HG02610 (cell line): ENCODE data around the gene BAIAP2.
"Not testable (repeated sequence)": the region's sequence is repeated elsewhere in the genome, so short reads cannot be mapped to it uniquely, and the experiment has no call there.

ENCODE experiments used
- ATAC-seq: cut with Tn5 transposase; IDR thresholded peaks from one replicate; pipeline ENCODE4 v1.9.1; 2021; ENCODE audit warnings: mild to moderate bottlenecking, moderate library complexity; ENCODE audit not compliant: unreplicated experiment

BAIAP2 gene

DNA sequence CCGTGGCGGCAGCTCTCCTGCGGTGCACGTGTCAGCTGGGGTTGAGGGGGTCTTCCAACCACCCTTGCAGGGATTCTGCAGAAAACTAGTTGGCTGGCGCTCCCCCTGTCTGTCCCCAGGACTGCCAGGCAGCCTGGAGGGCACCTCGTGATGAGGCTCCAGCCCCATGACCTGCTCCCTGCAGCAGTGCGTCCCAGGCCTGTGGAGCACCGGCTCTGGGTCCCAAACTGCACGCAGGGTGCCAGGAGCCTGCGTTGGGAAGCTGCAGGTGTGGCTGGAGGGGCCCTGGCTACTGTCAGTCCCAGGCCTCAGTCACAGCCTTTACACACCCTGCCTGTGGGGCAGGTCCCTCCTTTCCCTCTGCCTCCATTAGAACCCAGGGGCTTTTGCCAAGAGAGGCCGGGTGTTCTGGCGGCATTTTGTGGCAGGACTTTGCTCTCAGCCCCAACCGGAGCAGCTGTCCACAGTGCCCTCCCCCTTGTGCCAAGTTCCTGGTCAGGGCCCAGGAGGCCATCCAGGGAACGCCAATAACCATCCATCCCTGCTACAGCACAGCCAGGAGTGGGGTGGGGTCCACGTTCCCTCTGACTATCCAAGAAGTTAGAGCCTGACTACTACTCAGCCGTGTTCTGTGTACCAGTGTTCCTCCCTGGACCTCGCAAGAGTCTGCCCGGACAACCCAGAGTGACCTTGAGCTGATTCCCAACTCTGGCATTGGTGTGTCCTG, 34.2 kb upstream of the BAIAP2 start:
- ATAC-seq = no peak

DNA sequence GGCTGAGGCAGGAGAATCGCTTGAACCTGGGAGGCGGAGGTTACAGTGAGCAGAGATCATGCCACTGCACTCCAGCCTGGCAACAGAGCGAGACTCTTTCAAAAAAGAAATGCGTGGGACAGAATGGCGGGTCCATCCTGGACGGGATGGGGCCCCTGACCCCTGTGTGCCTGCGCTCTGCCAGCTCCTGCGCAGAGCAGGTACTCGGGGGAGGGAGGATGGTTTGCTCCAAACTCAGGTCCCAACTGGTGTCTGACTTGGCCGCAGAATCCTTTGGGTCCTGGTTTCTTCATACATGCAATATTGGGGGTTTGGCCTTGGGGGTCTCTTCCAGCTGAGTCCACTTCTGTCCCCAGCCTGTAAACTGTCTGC, 33.0 kb upstream of the BAIAP2 start:
- ATAC-seq = no peak

DNA sequence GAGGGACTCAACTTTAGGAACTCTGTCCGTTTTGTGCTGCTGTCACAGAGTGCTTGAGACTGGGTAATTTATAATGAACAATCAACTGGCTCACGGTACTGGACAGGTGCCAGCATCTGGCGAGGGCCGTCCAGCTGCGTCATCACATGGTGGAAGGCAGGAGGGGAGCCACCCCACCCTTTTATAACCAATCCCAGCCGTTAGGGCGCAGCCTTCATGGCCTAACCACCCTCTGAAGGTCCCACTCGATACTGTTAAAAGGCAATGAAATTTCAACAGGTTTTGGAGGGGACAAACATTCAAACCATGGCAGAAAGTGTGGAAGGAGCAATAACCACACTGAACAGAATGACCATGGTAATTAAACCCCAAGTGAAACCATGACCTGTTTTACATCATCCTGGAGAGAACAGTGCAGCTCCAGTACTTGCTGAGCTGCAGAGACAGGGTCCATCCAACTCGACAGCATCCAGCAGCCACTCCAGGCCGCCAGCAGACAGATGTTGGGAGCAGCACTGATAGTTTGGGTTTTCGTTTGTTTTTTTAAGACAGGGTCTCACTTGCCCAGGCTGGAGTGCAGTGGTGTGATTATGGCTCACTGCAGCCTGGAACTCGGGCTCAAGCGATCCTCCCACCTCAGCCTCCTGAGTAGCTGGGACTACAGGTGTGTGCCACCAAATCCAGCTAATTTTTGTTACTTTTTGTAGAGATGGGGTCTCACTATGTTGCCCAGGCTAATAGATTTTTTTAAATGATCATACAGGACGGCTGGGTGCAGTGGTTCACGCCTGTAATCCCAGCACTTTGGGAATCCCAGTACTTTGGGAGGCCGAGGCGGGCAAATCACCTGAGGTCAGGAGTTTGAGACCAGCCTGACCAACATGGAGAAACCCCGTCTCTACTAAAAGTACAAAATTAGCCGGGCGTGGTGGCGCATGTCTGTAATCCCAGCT, 32.3 kb upstream of the BAIAP2 start:
- no peak for ATAC-seq

DNA sequence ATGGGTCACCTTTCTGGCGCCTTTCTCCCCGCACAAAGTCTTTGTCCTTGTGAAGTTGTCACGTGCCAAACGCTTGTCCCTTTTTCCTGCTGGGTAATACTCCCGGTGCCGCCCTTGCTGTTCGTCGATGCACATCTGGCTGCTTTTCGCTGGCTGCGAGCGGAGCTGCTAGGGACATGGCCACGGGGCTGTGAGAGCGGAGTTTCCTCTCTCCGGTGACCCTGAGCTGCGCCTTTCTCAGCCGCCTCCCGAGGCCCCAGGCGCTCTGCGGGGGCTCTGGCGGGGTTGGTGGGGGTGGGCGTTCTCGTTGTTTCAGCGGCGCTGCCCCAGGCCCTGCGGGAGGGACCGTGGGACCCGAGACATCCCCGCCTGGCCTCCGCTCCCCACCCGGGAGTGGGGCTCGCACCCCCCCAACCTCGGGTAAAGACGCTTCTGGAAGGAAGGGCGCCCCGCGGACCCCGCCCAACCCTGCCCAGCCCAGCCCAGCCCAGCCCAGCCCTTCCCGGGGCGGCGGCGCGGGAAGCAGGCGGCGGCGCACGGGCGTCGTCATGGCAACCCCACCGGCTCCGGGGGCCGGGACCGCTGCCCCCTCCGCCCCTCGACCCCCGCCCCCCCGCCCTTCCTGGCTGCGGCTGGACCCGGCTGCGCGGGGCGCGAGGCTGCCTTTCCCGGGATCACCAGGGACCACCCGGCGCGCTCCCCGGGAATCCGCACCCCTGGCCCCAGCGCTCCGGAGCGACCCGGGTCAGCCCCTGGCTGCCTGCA, 31.1 kb upstream of the BAIAP2 start:
- no peak for ATAC-seq

DNA sequence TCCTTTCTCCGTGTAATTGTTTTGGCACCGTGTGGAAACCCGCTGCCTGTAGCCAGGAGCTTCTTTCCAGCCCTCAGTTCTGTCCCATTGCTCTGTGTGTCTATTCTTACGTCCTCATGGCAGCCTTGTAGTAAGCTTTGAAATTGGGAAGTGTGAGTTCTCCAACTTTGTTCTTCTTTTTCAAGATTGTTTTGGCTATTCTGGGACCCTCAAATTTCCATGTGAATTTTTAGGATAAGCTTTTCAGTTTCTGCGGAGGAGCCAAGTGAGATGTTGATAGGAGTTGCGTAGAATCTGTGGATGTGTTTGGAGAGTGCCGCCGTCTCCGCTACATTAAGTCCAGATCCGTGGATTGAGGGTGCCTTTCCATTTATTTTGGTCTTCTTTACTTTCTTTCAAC, 28.1 kb upstream of the BAIAP2 start:
- ATAC-seq = no peak

DNA sequence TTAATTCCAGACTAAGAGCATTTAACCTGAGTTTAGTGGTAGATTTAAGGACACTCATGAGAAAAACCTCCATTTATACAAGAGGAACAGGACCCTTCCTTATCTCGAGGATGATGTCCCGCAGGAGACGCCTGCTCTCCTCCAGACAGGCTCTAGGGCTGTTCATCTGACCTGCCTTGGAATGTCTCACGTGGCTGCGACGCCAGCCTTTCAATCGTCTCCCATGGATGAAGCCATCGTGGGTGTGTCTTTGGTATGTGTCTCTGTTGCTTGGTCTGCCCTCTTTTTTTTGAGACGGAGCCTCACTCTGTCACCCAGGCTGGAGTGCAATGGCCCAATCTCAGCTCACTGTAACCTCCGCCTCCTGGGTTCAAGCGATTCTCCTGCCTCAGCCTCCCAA, 26.8 kb upstream of the BAIAP2 start:
- ATAC-seq = no peak

DNA sequence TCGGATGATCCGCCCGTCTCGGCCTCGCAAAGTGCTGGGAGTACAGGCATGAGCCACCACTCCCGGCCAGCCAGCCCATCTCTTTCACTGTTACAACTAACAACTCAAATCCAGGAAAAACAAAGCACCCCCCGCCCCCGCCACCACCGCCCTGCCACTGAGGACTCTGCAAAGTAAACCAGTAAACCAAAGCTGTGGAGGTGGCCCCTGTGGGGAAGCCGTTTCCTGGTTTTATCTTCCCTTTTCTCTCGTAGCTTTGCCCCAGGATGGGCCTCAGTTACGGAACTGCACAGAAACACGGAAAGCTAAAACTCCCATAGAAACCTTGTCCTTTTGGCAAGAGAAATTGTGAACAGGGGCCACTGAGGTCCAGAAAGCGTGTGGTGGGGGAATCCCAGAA, 25.8 kb upstream of the BAIAP2 start:
- ATAC-seq = no peak

DNA sequence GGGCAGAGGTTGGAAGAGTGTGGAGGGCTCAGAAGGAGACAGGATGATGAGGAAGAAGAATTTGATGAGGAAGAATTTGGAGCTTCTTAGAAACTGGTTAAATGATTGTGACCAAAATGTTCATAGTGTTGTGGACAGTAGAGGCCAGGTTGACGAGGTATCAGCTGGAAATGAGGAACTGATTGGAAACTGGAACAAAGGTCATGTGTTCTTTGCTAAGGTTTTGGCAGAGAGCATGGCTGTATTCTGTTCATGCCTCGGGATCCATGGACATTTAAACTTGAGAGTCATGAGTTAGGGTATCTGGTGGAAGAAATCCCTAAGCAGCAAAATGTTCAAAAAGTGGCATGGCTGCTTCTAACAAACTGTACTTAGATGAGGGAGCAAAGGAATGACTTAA, 24.0 kb upstream of the BAIAP2 start:
- ATAC-seq = no peak

DNA sequence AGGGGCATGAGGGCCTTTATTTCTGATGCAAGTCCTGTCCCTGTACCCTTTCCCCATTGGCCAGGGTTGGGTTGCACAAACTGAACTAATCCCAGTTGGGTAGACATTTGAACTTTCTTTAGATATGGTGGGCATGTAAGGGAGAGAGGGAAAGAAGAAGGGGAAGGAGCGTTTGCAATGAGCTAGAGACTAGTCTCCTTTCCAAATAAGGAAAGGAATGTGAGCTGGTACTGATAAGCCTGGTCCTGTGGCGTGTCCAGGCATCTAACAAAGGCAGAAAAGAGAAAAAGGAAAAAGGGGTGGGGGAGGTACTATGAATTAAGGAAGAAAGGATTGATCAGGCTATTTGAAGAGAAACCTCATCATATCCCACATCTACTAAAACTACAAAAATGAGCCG, 23.0 kb upstream of the BAIAP2 start:
- no peak for ATAC-seq

DNA sequence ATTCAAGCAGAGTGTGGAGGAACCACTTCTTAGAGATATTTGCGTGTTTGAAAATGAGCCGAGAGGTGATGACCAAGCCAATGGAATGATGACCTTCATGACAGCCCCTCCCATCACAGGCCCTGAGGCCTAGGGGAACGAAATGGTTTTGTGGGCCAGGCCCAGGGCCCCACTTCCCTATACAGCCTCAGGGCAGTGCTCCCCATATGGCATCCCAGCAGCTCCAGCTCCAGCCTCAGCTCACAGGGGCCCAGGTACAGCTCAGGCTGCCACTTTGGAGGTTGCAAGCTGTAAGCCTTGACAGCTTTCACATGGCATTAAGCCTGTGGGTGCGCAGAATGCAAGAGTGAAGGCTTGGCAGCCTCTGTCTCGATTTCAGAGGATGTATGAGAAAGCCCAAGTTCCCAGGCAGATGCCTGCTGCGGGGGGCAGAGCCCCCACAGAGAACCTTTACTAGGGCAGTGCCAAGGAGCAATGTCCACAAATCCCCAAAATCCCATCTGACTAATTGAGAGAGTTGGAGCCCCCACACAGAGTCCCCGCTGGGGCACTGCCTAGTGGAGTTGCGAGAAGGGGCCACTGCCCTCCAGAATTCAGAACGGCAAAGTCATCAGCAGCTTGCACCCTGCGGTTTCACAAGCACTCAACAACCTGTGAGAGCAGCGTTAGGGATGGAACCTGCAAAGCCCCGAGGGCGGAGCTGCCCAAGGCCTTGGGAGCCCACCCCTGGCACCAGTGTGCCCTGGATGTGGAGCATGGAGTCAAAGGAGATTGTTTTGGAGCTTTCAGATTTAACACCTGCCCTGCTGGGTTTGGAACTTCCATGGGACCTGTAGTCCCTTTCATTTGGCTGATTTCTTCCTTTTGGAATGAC, 22.1 kb upstream of the BAIAP2 start:
- ATAC-seq = no peak

DNA sequence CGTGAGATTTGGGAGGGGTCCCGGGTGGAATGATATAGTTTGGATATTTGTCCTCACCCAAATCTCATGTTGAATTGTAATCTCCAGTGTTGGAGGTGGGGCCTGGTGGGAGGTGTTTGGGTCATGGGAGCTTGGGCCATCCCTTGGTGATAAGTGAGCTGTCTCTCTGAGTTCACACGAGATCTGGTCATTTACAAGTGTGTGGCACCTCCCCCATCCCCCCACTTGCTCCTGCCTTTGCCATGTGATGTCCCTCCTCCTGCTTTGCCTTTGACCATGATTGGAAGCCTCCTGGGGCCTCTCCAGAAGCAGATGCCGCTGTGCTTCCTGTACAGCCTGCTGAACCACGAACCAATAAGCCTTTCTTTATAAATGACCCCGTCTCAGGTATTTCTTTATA, 21.3 kb upstream of the BAIAP2 start:
- ATAC-seq = no peak

DNA sequence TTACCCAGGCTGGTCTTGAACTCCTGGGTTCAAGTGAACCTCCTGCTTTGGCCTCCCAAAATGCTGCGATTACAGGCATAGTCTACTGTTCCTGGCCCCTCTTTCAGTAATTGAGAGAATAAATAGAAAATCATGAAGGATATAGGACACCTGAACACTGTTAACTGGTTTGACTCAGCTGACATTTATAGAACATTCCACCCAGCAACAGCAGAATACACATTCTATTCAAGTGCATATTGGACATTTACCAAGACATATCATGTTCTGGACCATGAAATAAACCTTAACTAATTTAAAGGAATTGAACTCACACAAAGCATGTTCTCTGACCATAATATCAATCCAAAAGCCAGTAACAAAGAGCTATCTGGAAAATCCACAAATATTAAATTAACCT, 19.8 kb upstream of the BAIAP2 start:
- ATAC-seq = no peak

DNA sequence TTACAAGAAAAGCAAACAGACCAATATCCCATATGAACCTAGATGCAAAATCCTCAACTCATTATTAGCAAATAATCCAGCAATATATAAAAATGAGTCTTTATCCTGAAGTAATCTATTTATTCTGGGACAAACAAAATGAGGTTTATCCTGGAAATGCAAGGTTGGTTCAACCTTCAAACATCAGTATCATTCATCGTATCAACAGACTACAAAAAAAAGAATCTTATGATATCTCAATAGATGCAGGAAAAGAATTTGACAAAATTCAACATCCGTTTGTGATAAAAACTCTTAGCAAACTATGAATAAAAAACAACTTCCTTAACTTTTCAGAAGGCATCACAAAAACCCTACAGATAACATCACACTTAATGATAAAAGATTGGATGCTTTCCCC, 18.4 kb upstream of the BAIAP2 start:
- no peak for ATAC-seq

DNA sequence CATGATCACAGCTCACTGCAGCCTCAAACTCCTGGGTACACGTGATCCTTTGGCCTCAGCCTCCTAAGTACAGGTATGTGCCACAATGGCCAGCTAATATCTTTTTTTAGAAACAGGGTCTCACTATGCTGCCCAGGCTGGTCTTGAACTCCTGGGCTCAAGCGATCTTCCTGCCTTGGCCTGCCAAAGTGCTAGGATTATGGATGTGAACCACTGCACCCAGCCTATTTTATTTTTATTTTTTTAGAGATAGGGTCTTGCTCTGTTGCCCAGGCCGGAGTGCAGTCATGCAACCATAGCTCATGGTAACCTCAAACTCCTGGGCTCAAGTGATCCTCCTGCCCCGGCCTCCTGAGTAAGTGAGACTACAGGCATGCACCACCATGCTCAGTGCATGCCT, 17.6 kb upstream of the BAIAP2 start:
- not testable (repeated sequence) for ATAC-seq

DNA sequence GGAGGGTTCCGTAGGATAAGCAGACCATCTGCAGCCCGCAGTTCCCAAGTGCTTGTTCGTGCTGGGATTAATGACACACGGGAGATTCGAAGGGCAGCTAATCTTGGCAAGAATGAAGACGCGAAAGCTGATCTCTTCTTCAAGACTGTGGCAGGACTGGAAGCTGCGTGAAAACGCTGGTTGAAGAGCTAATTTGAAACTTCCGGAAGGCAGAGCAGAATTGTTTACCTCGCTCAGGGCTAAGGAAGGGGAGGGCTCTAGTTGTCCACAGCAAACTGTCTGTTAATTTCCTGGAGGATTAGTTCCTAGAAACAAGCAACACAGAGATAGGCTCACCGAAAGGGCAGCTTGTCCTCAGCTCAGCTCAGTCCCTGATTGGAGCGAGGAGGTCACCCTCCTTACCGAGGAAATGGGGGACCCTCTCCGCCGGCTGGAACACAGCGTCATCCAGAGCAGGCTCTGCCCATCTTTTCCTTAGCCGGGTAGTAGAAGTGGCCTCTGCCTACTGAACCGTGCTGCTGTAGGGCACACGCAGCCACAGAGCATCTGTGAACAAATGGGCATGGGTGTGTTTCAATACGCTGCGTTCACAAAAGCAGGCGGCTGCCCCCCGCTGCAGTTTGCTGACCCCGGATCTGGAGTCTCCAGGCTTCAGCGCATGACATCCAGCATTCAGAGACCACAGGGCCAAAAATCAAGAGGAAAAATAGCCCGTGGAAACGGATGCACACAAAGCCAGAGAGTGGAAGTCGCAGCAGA, 16.7 kb upstream of the BAIAP2 start:
- no peak for ATAC-seq

DNA sequence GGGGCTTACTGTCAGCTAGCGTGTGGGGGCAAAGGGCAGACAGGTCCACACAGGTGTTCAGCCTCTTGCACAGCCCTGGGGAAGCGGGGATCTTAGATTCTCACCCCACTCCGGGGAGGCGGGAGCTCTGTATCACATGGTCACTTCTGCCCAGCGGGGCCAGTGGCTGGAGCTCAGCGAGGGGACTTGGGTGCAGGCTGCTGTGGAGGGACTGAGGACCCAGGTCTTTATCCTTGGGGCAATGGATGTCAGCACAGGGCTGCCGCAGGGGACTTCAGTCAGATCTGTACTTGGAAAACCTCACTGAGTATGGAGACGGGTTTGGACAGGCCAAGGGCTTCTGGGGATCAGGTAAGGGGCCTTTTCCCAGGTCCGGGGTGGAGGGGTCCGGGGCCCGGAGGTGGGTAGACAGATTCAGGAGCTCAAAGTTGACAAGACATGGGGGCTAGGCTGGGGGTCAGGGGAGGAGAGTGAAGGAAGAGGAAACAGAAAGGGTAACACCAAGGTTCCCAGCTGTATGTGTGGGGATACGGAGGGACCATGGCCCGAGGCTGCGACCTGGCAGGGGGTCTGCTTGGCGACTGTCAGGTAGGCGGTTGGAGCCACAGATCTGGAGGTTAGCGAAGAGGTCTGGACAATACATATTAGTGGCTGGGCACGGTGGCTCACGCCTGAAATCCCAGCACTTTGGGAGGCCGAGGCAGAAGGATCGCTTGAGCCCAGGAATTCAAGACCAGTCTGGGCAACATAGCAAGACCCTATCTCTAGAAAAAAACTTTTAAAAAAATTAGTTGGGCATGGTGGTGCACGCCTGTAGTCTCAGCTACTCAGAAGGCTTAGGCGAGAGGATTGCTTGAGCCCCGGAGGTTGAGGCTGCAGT, 15.1 kb upstream of the BAIAP2 start:
- ATAC-seq = no peak

DNA sequence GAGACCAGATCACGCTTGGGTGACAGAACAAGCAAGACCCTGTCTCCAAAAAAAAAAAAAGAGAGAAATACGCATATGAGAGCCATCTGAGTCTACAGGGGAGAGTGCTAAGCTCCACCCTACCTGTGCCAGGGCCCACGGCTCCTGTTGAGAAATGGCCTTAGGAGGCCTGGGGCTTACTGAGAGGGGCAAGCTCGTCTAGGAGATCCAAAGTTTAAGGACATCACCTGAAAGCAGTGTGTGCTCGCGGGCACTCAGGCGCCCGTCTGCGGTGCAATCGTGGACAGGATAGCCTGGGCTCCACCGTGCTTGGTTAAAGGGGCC, 14.5 kb upstream of the BAIAP2 start:
- ATAC-seq = no peak

DNA sequence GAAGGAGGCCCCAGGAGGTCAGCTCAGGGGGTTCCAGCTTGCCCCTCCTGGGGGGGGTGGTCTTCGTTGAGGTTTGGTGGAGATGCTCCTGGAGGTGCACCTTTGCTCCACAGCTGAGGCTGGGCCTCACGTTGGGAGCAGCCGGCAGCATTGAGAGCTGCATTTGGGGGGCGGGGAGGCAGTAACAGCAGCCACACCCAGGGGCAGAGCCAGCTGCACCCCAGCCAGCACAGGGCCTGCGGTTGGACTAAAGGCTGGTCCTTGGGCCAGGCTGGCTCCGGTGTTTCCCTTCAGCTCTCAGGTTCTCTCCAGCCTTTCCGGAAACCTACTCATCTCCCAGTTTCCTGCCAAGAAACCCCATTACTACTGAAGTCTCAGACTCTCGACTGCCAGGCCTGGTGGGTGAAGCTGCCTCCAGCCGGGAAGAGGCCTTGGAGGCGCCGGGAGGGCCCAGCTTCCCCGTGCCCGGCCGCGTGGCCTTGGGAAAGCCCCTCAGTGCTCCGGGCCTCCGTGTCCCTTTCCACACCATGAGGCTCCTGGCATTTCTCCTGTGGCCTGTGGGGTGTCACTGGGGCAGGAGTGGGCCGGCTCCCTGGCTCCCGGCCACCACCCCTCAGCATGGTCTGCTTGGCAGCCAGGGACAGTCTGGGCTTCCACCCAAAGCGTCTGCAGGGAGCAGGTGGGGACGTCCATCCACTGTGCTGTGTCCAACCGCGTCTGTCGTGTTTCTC, 14.0 kb upstream of the BAIAP2 start:
- no peak for ATAC-seq
